Transverse colon (tissue), 4 donors: Measurements from ENCODE around the gene STAB2. TPM values are rescaled to one million over a fixed set of nuclear protein-coding genes. Genes with fewer than 3 reads are reported as not detected.

Experiments
- DNase-seq: peaks from one replicate; pipeline ENCODE4 v3.0.0-alpha.2; 2019
- H3K27ac ChIP-seq, 4 donors: fragments of 200-600 bp; sonication (generic); 2 replicates each; pipeline ENCODE4 v1.5.1; 2016 to 2018; ENCODE audit warnings: inconsistent platforms in 4 of 4
- H3K27me3 ChIP-seq: fragments of 200-600 bp; sonication (generic); 2 replicates; pipeline ENCODE4 v1.5.1; 2017; ENCODE audit warnings: inconsistent platforms
- H3K36me3 ChIP-seq, 4 donors: fragments of 200-600 bp; sonication (generic); 2 replicates each; pipeline ENCODE4 v1.5.1; 2017 to 2019; ENCODE audit warnings: inconsistent platforms in 4 of 4
- H3K4me1 ChIP-seq, 4 donors: fragments of 200-600 bp; sonication (generic); 2 replicates each; pipeline ENCODE4 v1.5.1; 2017 to 2020; ENCODE audit warnings: inconsistent platforms in 4 of 4
- H3K4me3 ChIP-seq, 4 donors: fragments of 200-600 bp; sonication (generic); 1 replicate in 1 of 4; 2 replicates in 3 of 4; pipeline versions ENCODE4 v1.5.1 to v1.6.1; 2017 to 2019; ENCODE audit warnings: inconsistent platforms in 4 of 4
- H3K9me3 ChIP-seq, 2 donors: fragments of 200-600 bp; sonication (generic); 2 replicates each; pipeline ENCODE4 v1.5.1; 2017 to 2019; ENCODE audit warnings: inconsistent platforms in 2 of 2
- EP300 ChIP-seq: sonication (generic); formaldehyde crosslinking; IDR thresholded peaks from one replicate; pipeline ENCODE4 v1.6.1; 2017; ENCODE audit warnings: antibody characterized with exemption, low read depth
- POLR2A ChIP-seq: fragments of 450-650 bp; IDR thresholded peaks from one replicate; pipeline ENCODE4 v1.6.1; 2016; ENCODE audit warnings: antibody characterized with exemption, mild to moderate bottlenecking, moderate library complexity
- POLR2AphosphoS5 ChIP-seq, 3 donors: sonication (generic); formaldehyde crosslinking; IDR thresholded peaks; one replicate each; pipeline ENCODE4 v1.6.1; 2016; ENCODE audit warnings: antibody characterized with exemption in 3 of 3
- WGBS, 2 donors: methylation state at CpG; one replicate each; pipeline ENCODE4 v1.1.5; 2018; ENCODE audit warnings: low coverage in 1 of 2; 5-methylcytosine and 5-hydroxymethylcytosine counted together
- in situ Hi-C, 4 donors: fragments of 200-750 bp; cut with MboI; loops; one replicate each; pipeline versions ENCODE4 v1.15.0 to v1.15.1; 2017; ENCODE audit warnings: low sequenced_read_pairs in 3 of 4, low pct_ligation_motif_present in 1 of 4, low pct_unique_long_range_greater_than_20kb in 1 of 4
- intact Hi-C: fragments of 100-400 bp; cut with DNase I; formaldehyde crosslinking; loops from one replicate; pipeline ENCODE4 v1.15.1; 2023; ENCODE audit warnings: low total_unique reads
- total RNA-seq, 4 donors: library from RNA; depleted of rRNA; stranded (reverse); fragments of >200 nt; gene quantifications; one replicate each; pipeline ENCODE4 v1.1.0, GENCODE V29; 2016
- TF ChIP-seq, protein P1 (sequence below), 5 experiments: fragments of 200-600 bp in 3 of 5; fragments of 450-650 bp in 2 of 5; sonication (generic) in 3 of 5; IDR thresholded peaks; 1 replicate in 2 of 5; 2 replicates in 3 of 5; pipeline ENCODE4 v1.5.1; 2016 to 2017; ENCODE audit warnings: antibody characterized with exemption in 5 of 5, inconsistent platforms in 3 of 5, mild to moderate bottlenecking in 2 of 5, moderate library complexity in 1 of 5

Gene STAB2
- total RNA-seq, 4 donors from 2014 or later = 0.48 to 1.9 (median 1.1) TPM; not detected in 1

DNA sequence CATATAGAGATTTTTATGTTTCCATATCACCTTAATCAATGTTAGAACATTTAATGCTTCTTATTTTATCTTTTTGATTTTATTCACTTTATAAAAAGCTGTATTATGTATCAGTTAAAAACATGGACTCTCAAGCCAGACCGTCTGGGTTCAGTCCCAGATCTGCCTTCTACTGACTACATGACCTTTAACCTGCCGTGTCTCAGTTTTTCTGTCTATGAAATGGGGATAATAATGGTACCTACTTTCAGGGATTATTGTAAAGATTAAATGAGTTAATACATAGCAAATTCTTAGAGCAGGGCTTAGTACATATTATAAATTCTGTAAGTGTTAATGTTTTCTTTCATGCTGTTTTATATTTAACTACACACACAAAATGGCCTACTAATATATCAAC lies 50.4 kb downstream of the STAB2 start:
- Histone ChIP-seq H3K4me3 (no peak overlapping the region), H3K4me1 (no peaks in the 10 kb centered on the region), H3K27ac (no peak overlapping the region), H3K9me3 (no peaks in the 10 kb centered on the region), H3K27me3 (no peaks in the 10 kb centered on the region), H3K36me3 (no peaks in the 10 kb centered on the region)
- DNase-seq = no peak
- WGBS, 2 donors = 76 to 83% methylated on average over 2 of the region's 2 CpGs
- in situ Hi-C loops (loop anchor here in 1 of 4 donors (25.0 kb wide), 1 partner anchor 225 kb away; no protein-coding TSS in a partner anchor), intact Hi-C loops (no loop called here)
- TF ChIP-seq POLR2AphosphoS5 (IDR thresholded peaks at IDR 0.05) = no peak
- TF ChIP-seq, protein P1, sequence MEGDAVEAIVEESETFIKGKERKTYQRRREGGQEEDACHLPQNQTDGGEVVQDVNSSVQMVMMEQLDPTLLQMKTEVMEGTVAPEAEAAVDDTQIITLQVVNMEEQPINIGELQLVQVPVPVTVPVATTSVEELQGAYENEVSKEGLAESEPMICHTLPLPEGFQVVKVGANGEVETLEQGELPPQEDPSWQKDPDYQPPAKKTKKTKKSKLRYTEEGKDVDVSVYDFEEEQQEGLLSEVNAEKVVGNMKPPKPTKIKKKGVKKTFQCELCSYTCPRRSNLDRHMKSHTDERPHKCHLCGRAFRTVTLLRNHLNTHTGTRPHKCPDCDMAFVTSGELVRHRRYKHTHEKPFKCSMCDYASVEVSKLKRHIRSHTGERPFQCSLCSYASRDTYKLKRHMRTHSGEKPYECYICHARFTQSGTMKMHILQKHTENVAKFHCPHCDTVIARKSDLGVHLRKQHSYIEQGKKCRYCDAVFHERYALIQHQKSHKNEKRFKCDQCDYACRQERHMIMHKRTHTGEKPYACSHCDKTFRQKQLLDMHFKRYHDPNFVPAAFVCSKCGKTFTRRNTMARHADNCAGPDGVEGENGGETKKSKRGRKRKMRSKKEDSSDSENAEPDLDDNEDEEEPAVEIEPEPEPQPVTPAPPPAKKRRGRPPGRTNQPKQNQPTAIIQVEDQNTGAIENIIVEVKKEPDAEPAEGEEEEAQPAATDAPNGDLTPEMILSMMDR (IDR thresholded peaks at IDR 0.05) = no peak
- no peak for TF ChIP-seq POLR2A
- TF ChIP-seq EP300 = no peak

DNA sequence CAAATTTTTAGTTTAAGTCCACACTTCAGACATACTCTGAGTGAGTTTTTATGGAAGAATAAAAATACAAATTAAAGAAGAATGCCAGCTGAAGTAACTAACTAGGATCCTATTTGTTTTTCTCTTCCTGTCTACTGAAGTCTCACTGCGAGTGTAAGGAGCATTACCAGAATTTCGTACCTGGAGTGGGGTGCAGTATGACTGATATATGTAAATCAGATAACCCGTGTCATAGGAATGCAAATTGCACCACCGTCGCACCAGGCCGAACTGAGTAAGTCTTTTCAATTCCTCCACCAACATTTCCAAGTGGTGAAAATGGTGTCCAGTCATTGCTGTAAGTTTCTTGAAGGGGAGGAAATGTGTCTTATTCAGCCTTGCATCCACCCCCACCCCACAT lies 52.9 kb downstream of the STAB2 start:
- H3K4me3 ChIP-seq = no peak overlapping the region
- DNase-seq = no peak
- no peaks in the 10 kb centered on the region for H3K9me3 ChIP-seq
- no peak overlapping the region for H3K27ac ChIP-seq
- intact Hi-C loops (no loop called here), in situ Hi-C loops (loop anchor here in 1 of 4 donors (25.0 kb wide), 1 partner anchor 222 kb away; no protein-coding TSS in a partner anchor)
- no peaks in the 10 kb centered on the region for H3K4me1 ChIP-seq
- TF ChIP-seq EP300 (no peak), POLR2AphosphoS5 (IDR thresholded peaks at IDR 0.05) (no peak), POLR2A (no peak)
- TF ChIP-seq, protein P1 (IDR thresholded peaks at IDR 0.05) = no peak
- WGBS, 2 donors = 63 to 81% methylated on average over 6 of the region's 6 CpGs
- no peaks in the 10 kb centered on the region for H3K36me3 ChIP-seq
- no peaks in the 10 kb centered on the region for H3K27me3 ChIP-seq

DNA sequence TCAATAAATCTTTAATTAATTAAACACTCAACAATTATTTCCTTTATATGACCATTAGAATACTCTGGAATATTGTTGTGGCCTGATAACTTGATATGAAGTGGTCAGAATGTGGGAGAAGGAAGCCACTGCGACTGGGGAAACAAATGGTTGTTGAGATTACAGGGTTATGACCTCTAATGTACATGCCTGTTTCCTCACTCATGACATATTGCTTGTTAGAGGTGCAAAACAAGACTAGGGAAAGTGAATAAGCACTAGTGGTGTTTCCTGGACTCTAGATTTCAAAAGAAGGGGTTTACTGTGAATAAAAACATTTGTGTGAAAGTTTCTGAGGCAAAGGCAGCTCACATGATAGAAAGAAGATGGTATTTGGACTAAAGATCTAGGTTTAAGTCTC lies 53.3 kb downstream of the STAB2 start:
- in situ Hi-C loops (loop anchor here in 1 of 4 donors (25.0 kb wide), 1 partner anchor 222 kb away; no protein-coding TSS in a partner anchor), intact Hi-C loops (no loop called here)
- no peak for TF ChIP-seq POLR2A
- TF ChIP-seq, protein P1 (IDR thresholded peaks at IDR 0.05) = no peak
- TF ChIP-seq EP300 = no peak
- no peak for TF ChIP-seq POLR2AphosphoS5 (IDR thresholded peaks at IDR 0.05)
- Histone ChIP-seq H3K36me3 (no peaks in the 10 kb centered on the region), H3K27ac (no peak overlapping the region), H3K9me3 (no peaks in the 10 kb centered on the region), H3K4me3 (no peak overlapping the region), H3K27me3 (no peaks in the 10 kb centered on the region), H3K4me1 (no peaks in the 10 kb centered on the region)
- 11 to 18% methylated on average over 1 of the region's 1 CpG for WGBS, 2 donors
- DNase-seq = no peak

DNA sequence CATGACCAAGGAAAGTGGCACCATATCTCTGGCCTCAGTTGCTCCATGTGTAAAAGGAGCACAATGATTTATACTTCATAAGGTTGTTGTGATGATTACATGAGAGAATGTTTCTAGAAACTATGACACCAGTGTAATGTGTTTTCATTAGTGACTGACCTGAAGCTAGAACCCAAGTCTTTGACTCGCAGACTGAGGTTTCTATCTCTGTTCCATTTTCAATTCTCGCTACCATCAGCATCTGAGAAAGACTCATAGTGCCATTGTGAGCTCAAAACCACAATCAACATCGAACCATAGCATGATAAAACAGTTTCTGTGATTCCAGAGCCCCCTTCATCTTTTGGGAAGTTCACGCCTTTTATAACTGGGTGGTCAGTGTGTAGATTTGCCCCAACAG lies 53.8 kb downstream of the STAB2 start:
- intact Hi-C loops = no loop called here
- DNase-seq = no peak
- H3K4me3 ChIP-seq = no peak overlapping the region
- H3K36me3 ChIP-seq = no peaks in the 10 kb centered on the region
- H3K4me1 ChIP-seq = peaks cover 0 to 2% (median 0%) of the 10 kb centered on the region in 4 donors
- no peak overlapping the region for H3K27ac ChIP-seq
- TF ChIP-seq, protein P1 (IDR thresholded peaks at IDR 0.05) = no peak
- TF ChIP-seq EP300 (no peak), POLR2A (no peak), POLR2AphosphoS5 (IDR thresholded peaks at IDR 0.05) (no peak)
- H3K9me3 ChIP-seq = no peaks in the 10 kb centered on the region
- 74 to 83% methylated on average over 4 of the region's 4 CpGs for WGBS, 2 donors
- H3K27me3 ChIP-seq = no peaks in the 10 kb centered on the region
- in situ Hi-C loops = loop anchor here in 1 of 4 donors (25.0 kb wide), 1 partner anchor 221 kb away; no protein-coding TSS in a partner anchor
